Measurements from ENCODE around the gene GPR183. TPM values are rescaled to one million over a fixed set of nuclear protein-coding genes. Genes with fewer than 3 reads are reported as not detected.
A peak's percentile ranks its signal among the peaks of the same experiment; 100 is the strongest.

Gene GPR183
- total RNA-seq, 1 experiment from 2014 or later = 0.11 TPM

DNA sequence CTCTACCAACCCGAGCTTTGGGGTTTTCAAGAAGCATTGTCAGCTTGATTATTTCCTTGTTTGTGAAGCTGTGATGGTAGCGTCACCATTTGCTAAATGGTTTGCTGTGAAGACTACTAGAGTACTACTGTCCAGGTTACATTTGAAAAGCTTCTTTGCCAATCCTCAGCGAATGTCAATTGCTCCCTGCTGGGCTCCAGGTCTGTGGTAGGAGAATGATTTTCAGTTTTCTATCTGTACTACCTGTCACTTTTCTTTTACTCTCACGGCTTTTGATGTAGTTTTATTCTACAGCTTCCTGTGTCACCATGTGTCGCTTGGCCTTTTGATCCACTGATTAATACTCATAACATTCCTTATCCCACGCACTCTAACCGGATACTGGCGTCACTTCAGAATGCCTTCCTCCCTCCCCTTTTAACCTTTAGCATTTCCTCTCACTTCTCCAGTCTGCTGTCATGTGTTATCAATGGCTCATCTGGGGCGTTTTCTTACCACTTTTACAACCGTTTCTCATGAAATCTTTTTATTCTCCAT, 7.5 kb upstream of the GPR183 start:
- DNase-seq = no peak
- Histone ChIP-seq H3K9me2 (replicated peaks; ENCODE audit: insufficient read depth, low read length) (no peaks in the 10 kb centered on the region), H3K9me3 (ENCODE audit: low read length) (no peaks in the 10 kb centered on the region), H4K20me1 (ENCODE audit: insufficient read depth, low read depth, low read length) (no peaks in the 10 kb centered on the region), H3K4me1 (ENCODE audit: low read length) (peaks cover 30% of the 10 kb centered on the region), H3K27ac (ENCODE audit: low read length) (no peak overlapping the region), H3K27me3 (ENCODE audit: low read length) (no peaks in the 10 kb centered on the region), H3K79me2 (ENCODE audit: low read length) (peaks cover 39% of the 10 kb centered on the region), H2AFZ (ENCODE audit: low read length) (no peak overlapping the region), H3K4me2 (ENCODE audit: low read depth, low read length, poor library complexity, severe bottlenecking) (no peak overlapping the region), H3K4me3 (ENCODE audit: low read length) (no peak overlapping the region), H3K9ac (ENCODE audit: low read length) (no peak overlapping the region), H3K36me3 (ENCODE audit: insufficient read depth, low read length) (no peaks in the 10 kb centered on the region)

DNA sequence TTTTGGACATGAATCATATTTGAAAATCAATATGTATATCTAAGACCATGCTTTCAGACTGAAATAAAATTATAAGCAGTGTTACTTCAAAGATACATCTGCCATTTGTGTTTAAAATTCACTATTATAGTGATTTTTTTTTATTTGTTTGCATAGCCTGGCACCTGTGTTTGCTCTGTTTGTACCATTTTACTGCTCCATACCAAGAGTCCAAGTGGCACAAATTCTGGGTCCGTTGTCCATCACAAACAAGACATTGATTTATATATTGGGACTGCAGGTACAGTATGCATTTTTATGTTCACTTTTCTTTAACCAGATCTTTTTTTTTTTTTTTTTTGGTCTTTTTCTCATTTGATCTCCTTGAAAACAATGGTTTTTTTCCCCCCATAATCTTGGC, 6.7 kb upstream of the GPR183 start:
- H3K27me3 ChIP-seq (ENCODE audit: low read length) = no peaks in the 10 kb centered on the region
- H3K4me1 ChIP-seq (ENCODE audit: low read length) = peaks cover 25% of the 10 kb centered on the region
- H3K4me2 ChIP-seq (ENCODE audit: low read depth, low read length, poor library complexity, severe bottlenecking) = no peak overlapping the region
- no peaks in the 10 kb centered on the region for H3K9me2 ChIP-seq (replicated peaks; ENCODE audit: insufficient read depth, low read length)
- no peak overlapping the region for H3K4me3 ChIP-seq (ENCODE audit: low read length)
- H3K9me3 ChIP-seq (ENCODE audit: low read length) = no peaks in the 10 kb centered on the region
- no peak overlapping the region for H3K9ac ChIP-seq (ENCODE audit: low read length)
- H2AFZ ChIP-seq (ENCODE audit: low read length) = no peak overlapping the region
- H3K36me3 ChIP-seq (ENCODE audit: insufficient read depth, low read length) = no peaks in the 10 kb centered on the region
- H3K79me2 ChIP-seq (ENCODE audit: low read length) = peaks cover 38% of the 10 kb centered on the region
- no peaks in the 10 kb centered on the region for H4K20me1 ChIP-seq (ENCODE audit: insufficient read depth, low read depth, low read length)
- DNase-seq = no peak
- no peak overlapping the region for H3K27ac ChIP-seq (ENCODE audit: low read length)

DNA sequence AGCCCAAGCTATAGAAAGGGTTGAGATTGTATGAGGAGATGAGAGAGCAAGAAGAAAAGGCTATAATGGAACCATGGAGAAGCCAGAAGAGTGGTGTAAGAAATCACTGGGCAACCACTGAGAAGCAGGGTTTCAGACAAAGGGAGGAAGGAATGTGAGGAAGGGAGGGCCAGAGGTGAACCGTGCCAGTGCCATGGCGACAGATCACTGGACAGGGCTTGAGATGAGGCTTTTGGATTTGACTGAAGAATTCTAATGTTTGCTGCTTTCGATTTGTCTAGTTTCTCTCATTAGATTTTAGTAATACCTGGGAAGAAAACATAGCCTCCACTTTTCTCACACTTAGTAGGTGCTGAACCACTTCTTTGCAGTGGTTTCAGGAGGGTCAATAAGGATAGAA, 6.3 kb upstream of the GPR183 start:
- H2AFZ ChIP-seq (ENCODE audit: low read length) = no peak overlapping the region
- H4K20me1 ChIP-seq (ENCODE audit: insufficient read depth, low read depth, low read length) = no peaks in the 10 kb centered on the region
- no peaks in the 10 kb centered on the region for H3K9me2 ChIP-seq (replicated peaks; ENCODE audit: insufficient read depth, low read length)
- peaks cover 41% of the 10 kb centered on the region for H3K79me2 ChIP-seq (ENCODE audit: low read length)
- no peaks in the 10 kb centered on the region for H3K27me3 ChIP-seq (ENCODE audit: low read length)
- H3K9me3 ChIP-seq (ENCODE audit: low read length) = no peaks in the 10 kb centered on the region
- H3K4me2 ChIP-seq (ENCODE audit: low read depth, low read length, poor library complexity, severe bottlenecking) = no peak overlapping the region
- DNase-seq = no peak
- H3K27ac ChIP-seq (ENCODE audit: low read length) = no peak overlapping the region
- peaks cover 25% of the 10 kb centered on the region for H3K4me1 ChIP-seq (ENCODE audit: low read length)
- no peak overlapping the region for H3K4me3 ChIP-seq (ENCODE audit: low read length)
- H3K36me3 ChIP-seq (ENCODE audit: insufficient read depth, low read length) = peaks cover 2% of the 10 kb centered on the region
- H3K9ac ChIP-seq (ENCODE audit: low read length) = no peak overlapping the region

DNA sequence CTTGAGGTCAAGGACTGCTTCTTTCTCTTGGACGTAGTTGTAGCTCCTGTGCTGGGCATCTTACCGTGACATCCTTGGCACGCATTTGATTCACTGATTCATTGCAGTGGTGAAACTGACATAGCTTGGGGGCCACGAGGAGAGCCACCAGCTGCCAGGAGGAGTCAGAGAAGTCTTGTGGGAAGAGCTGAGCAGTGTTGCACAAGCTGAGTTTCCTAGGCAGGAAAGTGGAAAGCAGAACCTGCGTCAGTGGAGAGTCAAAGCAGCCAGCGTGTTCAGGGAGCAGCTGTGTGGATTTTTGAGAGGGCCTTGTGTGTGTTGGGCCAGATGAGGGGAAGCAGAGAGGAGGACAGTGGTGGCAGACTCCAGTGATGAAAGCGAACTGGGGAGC, 5.3 kb upstream of the GPR183 start:
- H4K20me1 ChIP-seq (ENCODE audit: insufficient read depth, low read depth, low read length) = no peaks in the 10 kb centered on the region
- no peaks in the 10 kb centered on the region for H3K27me3 ChIP-seq (ENCODE audit: low read length)
- H2AFZ ChIP-seq (ENCODE audit: low read length) = no peak overlapping the region
- H3K4me2 ChIP-seq (ENCODE audit: low read depth, low read length, poor library complexity, severe bottlenecking) = no peak overlapping the region
- H3K9me2 ChIP-seq (replicated peaks; ENCODE audit: insufficient read depth, low read length) = no peaks in the 10 kb centered on the region
- H3K27ac ChIP-seq (ENCODE audit: low read length) = 0 out of 2 replicates have a peak overlapping the region, but pooled peaks have one; percentile 12
- DNase-seq = no peak
- no peak overlapping the region for H3K4me3 ChIP-seq (ENCODE audit: low read length)
- peaks cover 26% of the 10 kb centered on the region for H3K4me1 ChIP-seq (ENCODE audit: low read length)
- H3K9ac ChIP-seq (ENCODE audit: low read length) = no peak overlapping the region
- peaks cover 13% of the 10 kb centered on the region for H3K36me3 ChIP-seq (ENCODE audit: insufficient read depth, low read length)
- H3K79me2 ChIP-seq (ENCODE audit: low read length) = peaks cover 51% of the 10 kb centered on the region
- no peaks in the 10 kb centered on the region for H3K9me3 ChIP-seq (ENCODE audit: low read length)

DNA sequence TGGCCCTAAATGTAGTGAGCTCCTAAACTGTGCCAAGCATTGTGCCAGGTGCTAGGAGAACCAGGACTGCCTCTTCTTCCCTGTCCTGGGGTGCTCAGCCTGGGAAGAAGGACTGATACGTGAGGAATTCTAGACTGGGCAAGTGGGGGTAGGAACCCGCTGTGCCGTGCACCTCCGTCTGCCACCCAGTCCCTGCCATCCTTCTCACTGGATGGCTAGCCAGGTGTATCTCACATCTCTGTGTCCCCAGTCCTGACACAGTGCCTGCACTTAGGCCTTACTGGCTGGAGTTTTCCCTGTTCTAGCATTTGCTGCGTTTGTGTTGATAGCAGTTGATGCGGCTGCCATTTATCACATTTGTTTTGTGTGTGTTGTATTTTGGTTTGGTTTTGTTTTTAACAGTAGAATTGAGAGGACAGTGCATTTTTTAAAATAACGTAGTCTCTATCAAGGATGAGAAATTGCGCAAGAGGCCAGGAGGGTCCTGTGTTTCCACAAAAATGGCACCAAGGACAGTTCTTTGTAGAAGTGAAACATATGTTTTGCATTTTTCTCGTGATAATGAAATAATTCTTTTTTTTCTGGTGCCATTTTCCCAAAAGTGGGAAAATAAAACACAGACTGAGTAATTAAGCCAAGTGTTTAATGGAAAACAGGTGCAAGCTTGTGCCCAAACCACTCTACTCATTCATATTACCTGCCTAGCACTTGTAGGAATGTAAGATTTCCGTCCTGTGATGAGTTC, 4.7 kb upstream of the GPR183 start:
- Histone ChIP-seq H3K9me3 (ENCODE audit: low read length) (no peaks in the 10 kb centered on the region), H3K36me3 (ENCODE audit: insufficient read depth, low read length) (peaks cover 13% of the 10 kb centered on the region), H3K4me3 (ENCODE audit: low read length) (no peak overlapping the region), H3K9me2 (replicated peaks; ENCODE audit: insufficient read depth, low read length) (no peaks in the 10 kb centered on the region), H3K4me1 (ENCODE audit: low read length) (peaks cover 27% of the 10 kb centered on the region), H4K20me1 (ENCODE audit: insufficient read depth, low read depth, low read length) (no peaks in the 10 kb centered on the region), H2AFZ (ENCODE audit: low read length) (no peak overlapping the region), H3K4me2 (ENCODE audit: low read depth, low read length, poor library complexity, severe bottlenecking) (no peak overlapping the region), H3K27me3 (ENCODE audit: low read length) (no peaks in the 10 kb centered on the region), H3K79me2 (ENCODE audit: low read length) (peaks cover 56% of the 10 kb centered on the region), H3K9ac (ENCODE audit: low read length) (no peak overlapping the region), H3K27ac (ENCODE audit: low read length) (0 out of 2 replicates have a peak overlapping the region, but pooled peaks have one; percentile 12)
- no peak for DNase-seq

DNA sequence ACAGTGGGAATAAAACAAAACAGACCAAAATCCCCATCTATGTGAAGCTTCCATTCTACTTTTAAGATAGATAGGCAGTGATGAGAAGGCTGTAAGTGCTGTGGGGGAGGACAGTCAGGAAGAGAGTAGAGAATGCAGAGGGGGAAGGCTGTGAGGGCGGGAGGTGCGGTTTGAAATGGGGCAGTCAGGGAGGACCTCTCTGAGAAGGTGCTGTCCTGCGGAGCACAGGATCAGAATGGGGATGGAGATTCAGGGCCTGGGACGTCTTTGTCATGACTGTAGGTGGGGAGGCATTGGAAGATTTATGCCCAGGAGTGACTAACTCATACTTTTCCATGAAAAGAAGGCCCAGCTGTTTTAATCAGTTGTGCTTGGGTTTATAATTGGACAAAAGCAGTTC, 3.9 kb upstream of the GPR183 start:
- Histone ChIP-seq H3K4me3 (ENCODE audit: low read length) (no peak overlapping the region), H3K27ac (ENCODE audit: low read length) (no peak overlapping the region), H3K4me1 (ENCODE audit: low read length) (peaks cover 35% of the 10 kb centered on the region), H3K9ac (ENCODE audit: low read length) (no peak overlapping the region), H4K20me1 (ENCODE audit: insufficient read depth, low read depth, low read length) (no peaks in the 10 kb centered on the region), H3K79me2 (ENCODE audit: low read length) (peaks cover 63% of the 10 kb centered on the region), H3K36me3 (ENCODE audit: insufficient read depth, low read length) (peaks cover 13% of the 10 kb centered on the region), H3K9me3 (ENCODE audit: low read length) (no peaks in the 10 kb centered on the region), H3K4me2 (ENCODE audit: low read depth, low read length, poor library complexity, severe bottlenecking) (no peak overlapping the region), H3K27me3 (ENCODE audit: low read length) (no peaks in the 10 kb centered on the region), H2AFZ (ENCODE audit: low read length) (no peak overlapping the region), H3K9me2 (replicated peaks; ENCODE audit: insufficient read depth, low read length) (no peaks in the 10 kb centered on the region)
- no peak for DNase-seq

DNA sequence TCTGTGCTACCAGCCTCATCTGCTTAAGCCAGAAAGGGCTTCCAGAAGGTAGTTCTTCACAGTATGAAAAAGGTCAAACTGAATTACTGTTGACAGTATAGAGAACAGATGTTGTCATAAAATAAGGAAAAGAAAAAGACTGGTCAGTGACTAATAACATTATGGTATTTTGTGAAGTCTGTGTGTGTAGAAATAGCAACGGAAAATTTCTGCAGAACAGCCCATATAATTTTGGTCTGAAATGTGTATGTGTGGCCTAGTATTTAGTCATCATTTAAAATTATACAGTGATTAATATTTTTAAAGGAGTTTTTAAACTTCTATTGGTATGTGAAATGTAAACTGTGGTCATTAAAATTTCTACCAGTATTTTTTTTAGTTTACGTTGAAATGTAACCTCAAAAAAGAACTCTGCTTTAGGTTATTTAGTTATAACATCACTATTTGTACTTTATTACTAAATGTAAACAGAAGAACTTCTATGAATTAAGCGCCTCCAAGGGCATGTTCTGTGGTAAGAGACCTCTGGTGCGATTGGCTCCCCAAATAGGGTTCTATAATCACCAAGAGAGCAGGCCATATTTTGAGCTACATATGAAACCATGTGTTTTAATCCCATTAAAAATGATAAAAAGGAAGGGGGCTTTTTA, 3.3 kb upstream of the GPR183 start:
- H3K4me2 ChIP-seq (ENCODE audit: low read depth, low read length, poor library complexity, severe bottlenecking) = no peak overlapping the region
- peaks cover 65% of the 10 kb centered on the region for H3K79me2 ChIP-seq (ENCODE audit: low read length)
- no peaks in the 10 kb centered on the region for H3K9me2 ChIP-seq (replicated peaks; ENCODE audit: insufficient read depth, low read length)
- peaks cover 13% of the 10 kb centered on the region for H3K36me3 ChIP-seq (ENCODE audit: insufficient read depth, low read length)
- DNase-seq = no peak
- H4K20me1 ChIP-seq (ENCODE audit: insufficient read depth, low read depth, low read length) = no peaks in the 10 kb centered on the region
- peak overlapping the region; percentile 48 for H3K27ac ChIP-seq (ENCODE audit: low read length)
- H2AFZ ChIP-seq (ENCODE audit: low read length) = no peak overlapping the region
- H3K9ac ChIP-seq (ENCODE audit: low read length) = no peak overlapping the region
- H3K4me3 ChIP-seq (ENCODE audit: low read length) = no peak overlapping the region
- H3K27me3 ChIP-seq (ENCODE audit: low read length) = no peaks in the 10 kb centered on the region
- no peaks in the 10 kb centered on the region for H3K9me3 ChIP-seq (ENCODE audit: low read length)
- H3K4me1 ChIP-seq (ENCODE audit: low read length) = peaks cover 36% of the 10 kb centered on the region

DNA sequence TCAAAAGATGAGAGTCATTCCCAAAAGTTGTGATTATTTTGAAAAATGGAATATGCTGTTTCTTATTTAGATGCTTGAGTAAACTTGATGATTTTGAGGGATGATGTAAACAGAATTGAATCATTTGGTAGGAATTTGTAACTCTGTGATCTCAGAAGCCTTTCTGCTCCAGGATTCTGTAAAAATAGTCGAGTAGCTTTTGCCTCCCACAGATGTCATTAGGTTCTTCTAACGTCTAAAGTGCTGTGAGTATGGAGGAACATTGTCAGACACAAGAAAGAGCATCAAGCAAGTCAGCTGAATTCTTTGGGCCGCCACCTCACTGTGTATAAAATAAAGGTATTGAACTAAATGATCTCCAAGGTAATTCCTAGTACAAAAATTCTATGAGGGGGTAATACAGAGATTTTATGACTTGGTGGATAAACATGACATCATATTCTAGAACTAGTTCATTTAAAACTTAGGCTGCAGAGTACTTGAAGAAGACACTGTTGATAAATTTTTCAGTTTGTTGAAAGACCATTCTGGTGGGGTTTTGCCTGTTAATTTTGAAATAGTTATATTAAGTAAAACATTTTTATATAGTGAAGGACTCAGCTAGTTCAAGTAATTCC, 1.4 kb upstream of the GPR183 start:
- no peak overlapping the region for H3K27ac ChIP-seq (ENCODE audit: low read length)
- H4K20me1 ChIP-seq (ENCODE audit: insufficient read depth, low read depth, low read length) = no peaks in the 10 kb centered on the region
- H2AFZ ChIP-seq (ENCODE audit: low read length) = no peak overlapping the region
- no peak overlapping the region for H3K4me3 ChIP-seq (ENCODE audit: low read length)
- no peaks in the 10 kb centered on the region for H3K9me3 ChIP-seq (ENCODE audit: low read length)
- DNase-seq = no peak
- H3K4me2 ChIP-seq (ENCODE audit: low read depth, low read length, poor library complexity, severe bottlenecking) = no peak overlapping the region
- peaks cover 13% of the 10 kb centered on the region for H3K36me3 ChIP-seq (ENCODE audit: insufficient read depth, low read length)
- H3K79me2 ChIP-seq (ENCODE audit: low read length) = peaks cover 67% of the 10 kb centered on the region
- no peaks in the 10 kb centered on the region for H3K9me2 ChIP-seq (replicated peaks; ENCODE audit: insufficient read depth, low read length)
- H3K9ac ChIP-seq (ENCODE audit: low read length) = no peak overlapping the region
- H3K27me3 ChIP-seq (ENCODE audit: low read length) = no peaks in the 10 kb centered on the region
- peaks cover 36% of the 10 kb centered on the region for H3K4me1 ChIP-seq (ENCODE audit: low read length)
